ENCODE results near the gene ARHGAP8.
"Not testable (repeated sequence)": the region's sequence is repeated elsewhere in the genome, so short reads cannot be mapped to it uniquely, and the experiment has no call there.

ARHGAP8 gene

GRCh38 chr22:44747784-44748127, 4.6 kb upstream of the ARHGAP8 start:
- H3K4me1 ChIP-seq (ENCODE audit: control insufficient read depth, insufficient read depth, low read length) = peaks cover 14% of the 10 kb centered on the region
- not testable (repeated sequence) for H3K9me3 ChIP-seq (ENCODE audit: control insufficient read depth, low read length); H3K36me3 ChIP-seq (ENCODE audit: control insufficient read depth, insufficient read depth, low read length); H3K9ac ChIP-seq (ENCODE audit: low read length); H3K27me3 ChIP-seq (ENCODE audit: control insufficient read depth, insufficient read depth, low read length); H3K4me3 ChIP-seq (ENCODE audit: low read length)

DNA sequence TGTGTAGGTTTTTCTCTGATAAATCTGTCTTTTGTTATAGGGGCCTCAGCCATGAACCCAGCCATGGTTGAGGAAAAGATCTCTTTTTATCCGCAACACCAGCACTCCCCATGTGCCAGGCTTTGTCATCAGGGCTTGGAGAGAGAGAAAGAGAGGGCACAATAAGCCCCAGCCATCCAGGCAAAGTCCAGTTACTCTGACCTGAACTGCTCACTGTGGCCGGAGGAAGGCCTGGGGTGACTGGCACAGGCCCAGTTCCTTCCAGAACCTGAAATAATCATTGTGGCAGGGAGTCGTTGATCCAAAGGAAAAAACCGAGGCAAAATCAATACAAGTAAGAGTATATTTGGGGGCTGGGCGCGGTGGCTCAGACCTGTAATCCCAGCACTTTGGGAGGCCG, 3.9 kb upstream of the ARHGAP8 start:
- H3K4me3 ChIP-seq (ENCODE audit: low read length) = no peak overlapping the region
- H3K9ac ChIP-seq (ENCODE audit: low read length) = no peak overlapping the region
- H3K36me3 ChIP-seq (ENCODE audit: control insufficient read depth, insufficient read depth, low read length) = no peaks in the 10 kb centered on the region
- peaks cover 17% of the 10 kb centered on the region for H3K4me1 ChIP-seq (ENCODE audit: control insufficient read depth, insufficient read depth, low read length)
- no peaks in the 10 kb centered on the region for H3K9me3 ChIP-seq (ENCODE audit: control insufficient read depth, low read length)
- peaks cover 5% of the 10 kb centered on the region for H3K27me3 ChIP-seq (ENCODE audit: control insufficient read depth, insufficient read depth, low read length)

GRCh38 chr22:44750481-44750880, 1.9 kb upstream of the ARHGAP8 start:
- Histone ChIP-seq H3K9ac (ENCODE audit: low read length) (no peak overlapping the region), H3K9me3 (ENCODE audit: control insufficient read depth, low read length) (no peaks in the 10 kb centered on the region), H3K27me3 (ENCODE audit: control insufficient read depth, insufficient read depth, low read length) (peaks cover 5% of the 10 kb centered on the region), H3K36me3 (ENCODE audit: control insufficient read depth, insufficient read depth, low read length) (no peaks in the 10 kb centered on the region), H3K4me3 (ENCODE audit: low read length) (no peak overlapping the region), H3K4me1 (ENCODE audit: control insufficient read depth, insufficient read depth, low read length) (peaks cover 35% of the 10 kb centered on the region)

GRCh38 chr22:44753189-44754042, 1.0 kb downstream of the ARHGAP8 start:
- H3K4me3 ChIP-seq (ENCODE audit: low read length) = peak overlapping the region; percentile 36
- H3K4me1 ChIP-seq (ENCODE audit: control insufficient read depth, insufficient read depth, low read length) = peaks cover 31% of the 10 kb centered on the region
- peaks cover 5% of the 10 kb centered on the region for H3K27me3 ChIP-seq (ENCODE audit: control insufficient read depth, insufficient read depth, low read length)
- peak overlapping the region; percentile 59 for H3K9ac ChIP-seq (ENCODE audit: low read length)
- H3K36me3 ChIP-seq (ENCODE audit: control insufficient read depth, insufficient read depth, low read length) = no peaks in the 10 kb centered on the region
- no peaks in the 10 kb centered on the region for H3K9me3 ChIP-seq (ENCODE audit: control insufficient read depth, low read length)

GRCh38 chr22:44754998-44755397, 2.6 kb downstream of the ARHGAP8 start:
- Histone ChIP-seq H3K9ac (ENCODE audit: low read length) (no peak overlapping the region), H3K9me3 (ENCODE audit: control insufficient read depth, low read length) (no peaks in the 10 kb centered on the region), H3K27me3 (ENCODE audit: control insufficient read depth, insufficient read depth, low read length) (peaks cover 5% of the 10 kb centered on the region), H3K4me1 (ENCODE audit: control insufficient read depth, insufficient read depth, low read length) (peaks cover 33% of the 10 kb centered on the region), H3K36me3 (ENCODE audit: control insufficient read depth, insufficient read depth, low read length) (no peaks in the 10 kb centered on the region), H3K4me3 (ENCODE audit: low read length) (no peak overlapping the region)

DNA sequence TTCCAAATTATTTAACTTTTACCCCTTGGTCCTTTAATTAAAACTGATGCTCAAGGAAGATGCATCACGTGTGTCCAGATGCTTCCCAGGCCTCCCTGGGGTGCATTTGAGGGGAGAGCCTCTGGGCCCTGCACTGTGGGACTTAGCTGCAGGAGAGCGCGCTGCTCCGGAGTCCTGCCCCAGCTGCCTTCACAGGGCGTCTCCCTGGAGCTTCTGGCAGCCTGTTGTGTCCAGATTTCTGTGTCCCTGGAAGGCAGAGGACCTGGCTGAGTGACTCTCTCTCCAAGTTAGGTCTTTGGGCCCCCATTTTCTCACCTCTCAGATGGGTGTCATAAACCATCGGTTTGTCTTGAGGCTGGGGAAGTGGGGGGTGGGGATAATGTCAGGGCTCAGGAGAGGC, 3.0 kb downstream of the ARHGAP8 start:
- Histone ChIP-seq H3K9ac (ENCODE audit: low read length) (no peak overlapping the region), H3K27me3 (ENCODE audit: control insufficient read depth, insufficient read depth, low read length) (peaks cover 5% of the 10 kb centered on the region), H3K36me3 (ENCODE audit: control insufficient read depth, insufficient read depth, low read length) (no peaks in the 10 kb centered on the region), H3K4me3 (ENCODE audit: low read length) (no peak overlapping the region), H3K9me3 (ENCODE audit: control insufficient read depth, low read length) (no peaks in the 10 kb centered on the region), H3K4me1 (ENCODE audit: control insufficient read depth, insufficient read depth, low read length) (peaks cover 33% of the 10 kb centered on the region)

DNA sequence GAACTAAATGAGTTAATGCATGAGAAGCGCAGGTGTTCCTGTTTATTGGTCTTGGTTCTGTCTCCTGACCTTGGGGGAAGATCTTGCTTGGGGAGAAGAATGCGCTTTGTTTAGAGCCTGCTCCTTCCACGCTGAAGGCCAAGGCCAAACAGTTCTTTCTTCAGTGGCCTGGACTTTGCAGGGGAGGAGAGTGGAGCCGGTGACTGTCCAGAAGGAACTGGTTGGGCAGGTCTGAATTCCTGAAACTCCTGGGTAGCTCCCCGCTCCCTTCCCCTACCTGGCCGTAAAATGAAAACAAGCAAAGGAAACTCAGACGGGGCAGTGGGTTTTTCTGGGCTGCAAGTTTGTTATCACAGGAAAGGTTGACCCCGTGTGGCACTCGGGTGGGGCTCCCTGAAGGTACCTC, 3.6 kb downstream of the ARHGAP8 start:
- Histone ChIP-seq H3K9me3 (ENCODE audit: control insufficient read depth, low read length) (no peaks in the 10 kb centered on the region), H3K36me3 (ENCODE audit: control insufficient read depth, insufficient read depth, low read length) (no peaks in the 10 kb centered on the region), H3K9ac (ENCODE audit: low read length) (no peak overlapping the region), H3K4me1 (ENCODE audit: control insufficient read depth, insufficient read depth, low read length) (peaks cover 33% of the 10 kb centered on the region), H3K4me3 (ENCODE audit: low read length) (no peak overlapping the region), H3K27me3 (ENCODE audit: control insufficient read depth, insufficient read depth, low read length) (peaks cover 5% of the 10 kb centered on the region)

GRCh38 chr22:44758344-44758973, 6.1 kb downstream of the ARHGAP8 start:
- no peak overlapping the region for H3K4me3 ChIP-seq (ENCODE audit: low read length)
- H3K4me1 ChIP-seq (ENCODE audit: control insufficient read depth, insufficient read depth, low read length) = peaks cover 31% of the 10 kb centered on the region
- no peaks in the 10 kb centered on the region for H3K27me3 ChIP-seq (ENCODE audit: control insufficient read depth, insufficient read depth, low read length)
- no peak overlapping the region for H3K9ac ChIP-seq (ENCODE audit: low read length)
- H3K36me3 ChIP-seq (ENCODE audit: control insufficient read depth, insufficient read depth, low read length) = no peaks in the 10 kb centered on the region
- H3K9me3 ChIP-seq (ENCODE audit: control insufficient read depth, low read length) = no peaks in the 10 kb centered on the region

DNA sequence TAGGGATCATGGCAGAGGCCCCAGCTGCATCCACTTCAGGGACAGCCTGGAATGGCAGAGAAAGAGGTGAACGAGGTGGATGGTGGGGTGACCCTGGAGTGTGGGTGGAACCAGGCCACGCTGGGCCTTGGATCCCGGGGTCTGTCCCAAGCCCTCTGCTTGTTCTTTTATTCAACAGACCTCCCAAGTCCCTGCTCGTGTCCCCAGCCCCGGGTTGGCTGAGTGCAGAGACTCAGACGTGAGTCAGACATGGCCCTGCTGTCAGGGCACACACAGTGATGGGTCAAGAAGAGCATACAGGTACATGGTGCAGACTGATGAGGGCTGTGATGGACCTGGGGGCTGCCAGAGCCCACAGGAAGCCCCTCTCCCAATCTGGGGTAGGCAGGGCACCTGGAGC, 6.6 kb downstream of the ARHGAP8 start:
- H3K9me3 ChIP-seq (ENCODE audit: control insufficient read depth, low read length) = no peaks in the 10 kb centered on the region
- peaks cover 26% of the 10 kb centered on the region for H3K4me1 ChIP-seq (ENCODE audit: control insufficient read depth, insufficient read depth, low read length)
- no peak overlapping the region for H3K4me3 ChIP-seq (ENCODE audit: low read length)
- H3K9ac ChIP-seq (ENCODE audit: low read length) = no peak overlapping the region
- no peaks in the 10 kb centered on the region for H3K36me3 ChIP-seq (ENCODE audit: control insufficient read depth, insufficient read depth, low read length)
- H3K27me3 ChIP-seq (ENCODE audit: control insufficient read depth, insufficient read depth, low read length) = no peaks in the 10 kb centered on the region

GRCh38 chr22:44759430-44760310, 7.3 kb downstream of the ARHGAP8 start:
- no peaks in the 10 kb centered on the region for H3K27me3 ChIP-seq (ENCODE audit: control insufficient read depth, insufficient read depth, low read length)
- H3K4me1 ChIP-seq (ENCODE audit: control insufficient read depth, insufficient read depth, low read length) = peaks cover 21% of the 10 kb centered on the region
- H3K9ac ChIP-seq (ENCODE audit: low read length) = no peak overlapping the region
- no peaks in the 10 kb centered on the region for H3K36me3 ChIP-seq (ENCODE audit: control insufficient read depth, insufficient read depth, low read length)
- H3K9me3 ChIP-seq (ENCODE audit: control insufficient read depth, low read length) = no peaks in the 10 kb centered on the region
- no peak overlapping the region for H3K4me3 ChIP-seq (ENCODE audit: low read length)

DNA sequence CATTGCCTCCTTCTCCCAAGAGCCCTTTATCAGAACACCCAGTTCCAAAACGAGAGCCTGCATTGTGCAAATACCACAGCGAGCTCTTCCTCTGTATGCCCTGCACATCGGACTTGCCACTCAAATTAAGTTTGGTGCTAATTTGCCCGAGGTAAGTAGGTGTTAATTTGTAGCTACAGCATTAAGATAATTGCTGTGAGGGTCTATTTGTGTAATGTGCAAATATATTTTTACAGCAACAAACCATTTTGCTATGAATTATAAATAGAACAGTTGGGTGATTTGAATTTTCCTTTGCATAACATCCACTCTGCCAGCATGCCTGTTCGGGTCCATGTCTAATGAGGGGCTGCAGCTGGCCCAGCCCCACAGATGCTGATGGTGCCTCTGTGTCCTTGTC, 8.1 kb downstream of the ARHGAP8 start:
- no peaks in the 10 kb centered on the region for H3K27me3 ChIP-seq (ENCODE audit: control insufficient read depth, insufficient read depth, low read length)
- peaks cover 13% of the 10 kb centered on the region for H3K4me1 ChIP-seq (ENCODE audit: control insufficient read depth, insufficient read depth, low read length)

DNA sequence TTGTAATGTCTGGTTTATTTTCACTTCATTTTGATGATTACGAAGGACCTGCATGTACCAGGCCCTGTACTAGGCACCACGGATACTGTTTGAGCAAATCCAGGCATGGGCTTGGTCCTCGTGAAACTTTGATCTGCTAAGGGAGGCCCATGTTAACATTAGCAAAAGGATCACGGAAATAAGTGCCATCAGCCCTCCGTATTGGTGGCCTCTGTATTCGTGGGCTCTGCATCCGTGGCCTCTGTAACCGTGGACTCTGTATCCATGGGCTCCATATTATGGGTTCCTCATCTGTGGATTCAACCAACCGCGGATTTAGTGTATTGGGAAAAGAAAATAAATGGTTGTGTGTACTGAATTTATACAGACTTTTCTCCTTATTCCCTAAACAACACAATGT, 8.7 kb downstream of the ARHGAP8 start:
- Histone ChIP-seq H3K9ac (ENCODE audit: low read length) (no peak overlapping the region), H3K36me3 (ENCODE audit: control insufficient read depth, insufficient read depth, low read length) (no peaks in the 10 kb centered on the region), H3K27me3 (ENCODE audit: control insufficient read depth, insufficient read depth, low read length) (no peaks in the 10 kb centered on the region), H3K4me3 (ENCODE audit: low read length) (no peak overlapping the region), H3K4me1 (ENCODE audit: control insufficient read depth, insufficient read depth, low read length) (peaks cover 7% of the 10 kb centered on the region), H3K9me3 (ENCODE audit: control insufficient read depth, low read length) (no peaks in the 10 kb centered on the region)

More for the DNA sequence above, 8.1 kb downstream of the ARHGAP8 start:
- no peaks in the 10 kb centered on the region for H3K36me3 ChIP-seq (ENCODE audit: control insufficient read depth, insufficient read depth, low read length)
- no peak overlapping the region for H3K4me3 ChIP-seq (ENCODE audit: low read length)
- H3K9me3 ChIP-seq (ENCODE audit: control insufficient read depth, low read length) = no peaks in the 10 kb centered on the region
- H3K9ac ChIP-seq (ENCODE audit: low read length) = no peak overlapping the region
